Adrenal gland (tissue), 12 donors: ENCODE results near the gene NKIRAS1. TPM values are rescaled to one million over a fixed set of nuclear protein-coding genes. Genes with fewer than 3 reads are reported as not detected.

Source experiments
- DNase-seq, 7 donors: peaks; one replicate each; pipeline ENCODE4 v3.0.0-alpha.2; 2019 to 2020
- H3K27ac ChIP-seq, 5 donors: fragments of 200-600 bp; sonication (generic) in 4 of 5; 1 replicate in 3 of 5; 2 replicates in 2 of 5; pipeline versions ENCODE4 v1.5.1 to v1.8.0; 2016 to 2020; ENCODE audit warnings: mild to moderate bottlenecking in 1 of 5
- H3K27me3 ChIP-seq: fragments of 200-600 bp; 2 replicates; pipeline ENCODE4 v1.8.0; 2021
- H3K36me3 ChIP-seq, 2 donors: fragments of 200-600 bp; replicated peaks in 1 of 2; 1 replicate in 1 of 2; 2 replicates in 1 of 2; pipeline versions ENCODE4 v1.5.1 to v1.8.0; 2018 to 2022
- H3K4me1 ChIP-seq, 2 donors: fragments of 200-600 bp; replicated peaks in 1 of 2; 1 replicate in 1 of 2; 2 replicates in 1 of 2; pipeline versions ENCODE4 v1.5.1 to v1.8.0; 2018 to 2021
- H3K4me3 ChIP-seq, 4 donors: fragments of 200-600 bp; sonication (generic) in 3 of 4; one replicate each; pipeline ENCODE4 v1.5.1; 2016 to 2018
- H3K9me3 ChIP-seq, 3 donors: fragments of 200-600 bp; sonication (generic) in 1 of 3; replicated peaks in 1 of 3; 1 replicate in 2 of 3; 2 replicates in 1 of 3; pipeline versions ENCODE4 v1.5.1 to v1.8.0; 2016 to 2021
- CTCF ChIP-seq, 6 experiments: fragments of 450-650 bp in 4 of 6; fragments of 200-600 bp in 2 of 6; sonication (generic) in 1 of 6; IDR thresholded peaks; 1 replicate in 5 of 6; 2 replicates in 1 of 6; pipeline versions ENCODE4 v1.5.1 to v1.8.0; 2016 to 2021; ENCODE audit warnings: antibody characterized with exemption in 6 of 6, mild to moderate bottlenecking in 2 of 6, moderate library complexity in 1 of 6
- POLR2A ChIP-seq, 2 donors: fragments of 450-650 bp; IDR thresholded peaks; one replicate each; pipeline ENCODE4 v1.6.1; 2017; ENCODE audit warnings: antibody characterized with exemption in 2 of 2, mild to moderate bottlenecking in 2 of 2, moderate library complexity in 1 of 2
- WGBS, 4 donors: extraction: QIAGEN DNeasy Blood & Tissue Kit in 2 of 4; methylation state at CpG; one replicate each; pipeline versions ENCODE4 v1.1.5 to v1.1.7; 2013 to 2017; 5-methylcytosine and 5-hydroxymethylcytosine counted together
- intact Hi-C, 2 donors: fragments of 100-400 bp; cut with DNase I; formaldehyde crosslinking; loops; one replicate each; pipeline versions ENCODE4 v1.14.1 to v1.15.0; 2022 to 2023
- polyA plus RNA-seq, 3 donors: library from polyadenylated mRNA; stranded (reverse); fragments of 200-250 nt in 2 of 3; fragments of 350-450 nt in 1 of 3; fragmentation: Illumina TruSeq in 1 of 3; extraction: RNeasy Lipid Tissue Mini Kit (QIAGEN cat#74804) in 1 of 3; gene quantifications; one replicate each; pipeline ENCODE4 v1.2.3, GENCODE V29; 2013 to 2014
- total RNA-seq, 9 donors: library from RNA; depleted of rRNA in 4 of 9; stranded (reverse); fragments of >200 nt in 4 of 9; fragments of 120-200 nt in 1 of 9; fragmentation: NEBNext Ultra II Directional in 1 of 9; extraction: Animal tissue kit (Norgen Biotek cat#: 25700) in 1 of 9; gene quantifications; one replicate each; pipeline versions ENCODE4 v1.1.0 to v1.2.4, GENCODE V29; 2013 to 2023
- donor health status: healthy with polysubstance abuse.
- donor health status: Bipolar disorder and iron deficiency.
- donor health status: DM: yes; HTN: yes; CAD: no.
- donor health status: DM: no; HTN: no; CAD: no.
- donor health status: DM: no; HTN: no; CAD: no.
- donor health status: DM: yes; HTN: yes; CAD: no.

NKIRAS1 gene
- total and polyA plus RNA-seq, 12 donors, result 6.7 to 36.5 (median 15.1) TPM

- 76 to 83% (median 81%) methylated on average over 1 of the region's 1 CpG for WGBS, 4 donors
- no peak for DNase-seq
- Histone ChIP-seq H3K9me3 (no peaks in the 10 kb centered on the region), H3K27me3 (no peaks in the 10 kb centered on the region), H3K4me3 (no peak overlapping the region), H3K36me3 (no peaks in the 10 kb centered on the region), H3K4me1 (peaks cover 22 to 39% of the 10 kb centered on the region in 2 donors), H3K27ac (no peak overlapping the region)
- TF ChIP-seq CTCF (IDR thresholded peaks at IDR 0.05) (no peak), POLR2A (IDR thresholded peaks at IDR 0.05) (no peak)
- intact Hi-C loops, result no loop called here
These were observed 49.0 kb downstream of the NKIRAS1 start for GRCh38 chr3:23867838-23868237.

- DNase-seq, result no peak
- H3K27ac ChIP-seq, result no peak overlapping the region
- peaks cover 22 to 39% of the 10 kb centered on the region in 2 donors for H3K4me1 ChIP-seq
- intact Hi-C loops, result no loop called here
- TF ChIP-seq CTCF (IDR thresholded peaks at IDR 0.05), result no peak
- no peak for TF ChIP-seq POLR2A (IDR thresholded peaks at IDR 0.05)
- no peaks in the 10 kb centered on the region for H3K27me3 ChIP-seq
- no peaks in the 10 kb centered on the region for H3K36me3 ChIP-seq
- 52 to 78% (median 67%) methylated on average over 1 of the region's 1 CpG for WGBS, 4 donors
- no peak overlapping the region for H3K4me3 ChIP-seq
- H3K9me3 ChIP-seq, result no peaks in the 10 kb centered on the region
These were observed 49.4 kb downstream of the NKIRAS1 start for GRCh38 chr3:23867400-23867799.

GRCh38 chr3:23865595-23866396, 51.0 kb downstream of the NKIRAS1 start:
- TF ChIP-seq POLR2A (IDR thresholded peaks at IDR 0.05) (no peak), CTCF (IDR thresholded peaks at IDR 0.05) (no peak)
- no peaks in the 10 kb centered on the region for H3K27me3 ChIP-seq
- peaks cover 22 to 39% of the 10 kb centered on the region in 2 donors for H3K4me1 ChIP-seq
- no peaks in the 10 kb centered on the region for H3K9me3 ChIP-seq
- H3K27ac ChIP-seq, result peak overlapping the region in 3 of 5 donors; percentile 46 to 72 (median 52)
- H3K36me3 ChIP-seq, result no peaks in the 10 kb centered on the region
- peak in 1 of 7 donors; percentile 26 for DNase-seq
- H3K4me3 ChIP-seq, result no peak overlapping the region
- WGBS, 4 donors, result 52 to 74% (median 67%) methylated on average over 4 to 6 of the region's 6 CpGs
- intact Hi-C loops, result no loop called here

- TF ChIP-seq CTCF (IDR thresholded peaks at IDR 0.05) (no peak), POLR2A (IDR thresholded peaks at IDR 0.05) (no peak)
- peak in 6 of 7 donors; percentile 42 to 74 (median 55) for DNase-seq
- Histone ChIP-seq H3K4me3 (no peak overlapping the region), H3K36me3 (no peaks in the 10 kb centered on the region), H3K27ac (peak overlapping the region in 3 of 5 donors; percentile 46 to 72 (median 52)), H3K9me3 (no peaks in the 10 kb centered on the region), H3K27me3 (no peaks in the 10 kb centered on the region), H3K4me1 (peaks cover 23 to 44% of the 10 kb centered on the region in 2 donors)
- intact Hi-C loops, result no loop called here
- WGBS, 4 donors, result 32 to 64% (median 46%) methylated on average over 1 of the region's 1 CpG
These were observed 51.9 kb downstream of the NKIRAS1 start for GRCh38 chr3:23864931-23865330.
